GM23338 (cell line): ENCODE data around the gene ZNF649. TPM values are rescaled to one million over a fixed set of nuclear protein-coding genes. Genes with fewer than 3 reads are reported as not detected.

Source experiments
- ATAC-seq: fragments of 200-7000 bp; cut with Tn5 transposase; 3 replicates; pipeline ENCODE4 v1.9.1; 2020
- DNase-seq: peaks from one replicate; pipeline ENCODE4 v3.0.0-alpha.2; 2015; ENCODE audit warnings: low spot score
- H2AFZ ChIP-seq: fragments of 200-600 bp; sonication (generic); 2 replicates; pipeline ENCODE4 v1.8.0; 2016; ENCODE audit warnings: antibody characterized with exemption, mild to moderate bottlenecking, moderate library complexity
- H3F3A ChIP-seq: fragments of 200-600 bp; sonication (generic); replicated peaks from 2 replicates; pipeline ENCODE4 v1.8.0; 2017; ENCODE audit warnings: antibody characterized with exemption, mixed run types, low read depth
- H3K27ac ChIP-seq: fragments of 200-600 bp; sonication (generic); 2 replicates; pipeline ENCODE4 v1.6.1; 2016; ENCODE audit warnings: low read depth
- H3K27me3 ChIP-seq: fragments of 200-600 bp; sonication (generic); 2 replicates; pipeline ENCODE4 v1.8.0; 2016; ENCODE audit warnings: mild to moderate bottlenecking, mixed run types, moderate library complexity; ENCODE audit not compliant: insufficient read depth
- H3K36me3 ChIP-seq: fragments of 200-600 bp; sonication (generic); 2 replicates; pipeline ENCODE4 v1.8.0; 2016; ENCODE audit warnings: mild to moderate bottlenecking; ENCODE audit not compliant: insufficient read depth
- H3K4me1 ChIP-seq: fragments of 200-600 bp; sonication (generic); 2 replicates; pipeline ENCODE4 v1.8.0; 2016; ENCODE audit warnings: mild to moderate bottlenecking, moderate library complexity; ENCODE audit not compliant: insufficient read depth
- H3K4me2 ChIP-seq: fragments of 200-600 bp; sonication (generic); 2 replicates; pipeline ENCODE4 v1.7.1; 2017; ENCODE audit warnings: mixed run types
- H3K4me3 ChIP-seq: fragments of 200-600 bp; sonication (generic); 2 replicates; pipeline ENCODE4 v1.6.1; 2016; ENCODE audit warnings: mixed run types
- H3K79me2 ChIP-seq: fragments of 200-600 bp; sonication (generic); replicated peaks from 2 replicates; pipeline ENCODE4 v1.8.0; 2017; ENCODE audit warnings: mild to moderate bottlenecking; ENCODE audit not compliant: insufficient read depth
- H3K9me2 ChIP-seq: fragments of 200-600 bp; sonication (generic); 2 replicates; pipeline ENCODE4 v1.8.0; 2017; ENCODE audit not compliant: insufficient read depth
- H4K20me1 ChIP-seq: fragments of 200-600 bp; sonication (generic); replicated peaks from 2 replicates; pipeline ENCODE4 v1.8.0; 2017; ENCODE audit warnings: mild to moderate bottlenecking; ENCODE audit not compliant: insufficient read depth
- H3K27ac Mint-ChIP-seq: 2 replicates; pipeline ENCODE4 v1.8.0; 2020; ENCODE audit warnings: inconsistent platforms, mild to moderate bottlenecking, moderate library complexity, mixed read lengths
- H3K27me3 Mint-ChIP-seq: 3 replicates; pipeline ENCODE4 v1.8.0; 2022; ENCODE audit warnings: low read depth, mild to moderate bottlenecking, moderate library complexity, mixed read lengths, inconsistent platforms; ENCODE audit not compliant: insufficient read depth, poor library complexity
- H3K36me3 Mint-ChIP-seq: 3 replicates; pipeline ENCODE4 v1.8.0; 2021; ENCODE audit warnings: low read depth, mild to moderate bottlenecking, inconsistent platforms, moderate library complexity, mixed read lengths
- H3K4me1 Mint-ChIP-seq: 3 replicates; pipeline ENCODE4 v1.8.0; 2020; ENCODE audit warnings: mild to moderate bottlenecking, inconsistent platforms, mixed read lengths
- H3K4me3 Mint-ChIP-seq: 3 replicates; pipeline ENCODE4 v1.8.0; 2021; ENCODE audit warnings: moderate library complexity, mild to moderate bottlenecking, inconsistent platforms, mixed read lengths
- H3K9me3 Mint-ChIP-seq: 3 replicates; pipeline ENCODE4 v1.8.0; 2020; ENCODE audit warnings: moderate library complexity, mild to moderate bottlenecking, inconsistent platforms, mixed read lengths
- CREB1 ChIP-seq: fragments of 250-450 bp; sonication (Bioruptor Pico); IDR thresholded peaks from 2 replicates; pipeline ENCODE4 v1.5.0; 2020; ENCODE audit warnings: low read depth, mild to moderate bottlenecking, moderate library complexity
- ETS1 ChIP-seq: IDR thresholded peaks from 2 replicates; pipeline ENCODE4 v1.6.1; 2016; ENCODE audit warnings: antibody characterized with exemption
- EZH2phosphoT487 ChIP-seq: fragments of 200-600 bp; sonication (generic); IDR thresholded peaks from one replicate; pipeline ENCODE4 v1.8.1; 2018; ENCODE audit warnings: antibody characterized with exemption; ENCODE audit not compliant: unreplicated experiment
- JUNB ChIP-seq: IDR thresholded peaks from one replicate; pipeline ENCODE4 v1.6.1; 2016; ENCODE audit warnings: antibody characterized with exemption; ENCODE audit not compliant: unreplicated experiment
- NANOG ChIP-seq: IDR thresholded peaks from 2 replicates; pipeline ENCODE4 v1.6.1; 2016; ENCODE audit warnings: antibody characterized with exemption, borderline replicate concordance
- POLR2AphosphoS5 ChIP-seq: IDR thresholded peaks from 2 replicates; pipeline ENCODE4 v1.6.1; 2016; ENCODE audit warnings: antibody characterized with exemption, low read depth
- REST ChIP-seq: IDR thresholded peaks from one replicate; pipeline ENCODE4 v1.6.1; 2018; ENCODE audit warnings: antibody characterized with exemption; ENCODE audit not compliant: unreplicated experiment
- STAT1 ChIP-seq: IDR thresholded peaks from one replicate; pipeline ENCODE4 v1.6.1; 2016; ENCODE audit warnings: antibody characterized with exemption; ENCODE audit not compliant: unreplicated experiment
- ZNF114 ChIP-seq: fragments of 250-450 bp; sonication (Bioruptor Pico); IDR thresholded peaks from 2 replicates; pipeline ENCODE4 v1.5.0; 2020; ENCODE audit warnings: mild to moderate bottlenecking, moderate library complexity
- ZNF331 ChIP-seq: fragments of 250-450 bp; sonication (Bioruptor Pico); IDR thresholded peaks from 2 replicates; pipeline ENCODE4 v1.5.0; 2020; ENCODE audit warnings: low read depth, mild to moderate bottlenecking, moderate library complexity
- polyA plus RNA-seq: library from polyadenylated mRNA; unstranded; fragments of >200 nt; fragmentation: Nextera tagmentation; extraction: Ambion mirVana; gene quantifications from 2 replicates; pipeline ENCODE4 v1.2.1, GENCODE V29; 2016
- total RNA-seq: library from RNA; depleted of rRNA; stranded (reverse); fragments of >200 nt; shearing (Covaris generic); gene quantifications from 2 replicates; pipeline ENCODE4 v1.2.3, GENCODE V29; 2014

ZNF649 gene
- total and polyA plus RNA-seq, 2 experiments from 2014 or later, result 40.6 to 68.9 TPM

DNA sequence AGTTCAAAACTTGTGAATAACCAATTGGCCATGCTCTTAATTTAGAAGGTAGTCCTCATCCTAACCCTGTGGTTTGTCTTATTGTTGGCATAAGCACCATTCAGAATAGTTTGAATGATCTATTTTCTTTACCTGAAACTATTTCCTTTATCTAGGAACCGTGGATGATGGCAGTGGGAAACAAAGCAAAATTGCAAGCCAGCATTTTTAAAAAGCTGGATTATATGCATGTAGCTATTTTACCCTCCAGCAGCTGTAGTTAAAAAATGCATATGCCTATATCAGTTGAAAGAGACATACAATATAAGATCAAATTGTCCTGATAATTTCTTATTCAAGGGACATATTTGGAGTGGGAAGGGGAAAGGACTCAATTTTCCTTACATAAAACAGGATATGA is 41.8 kb upstream of the ZNF649 start:
- Mint-ChIP-seq H3K27ac (no peak overlapping the region), H3K9me3 (peaks cover 98% of the 10 kb centered on the region), H3K4me3 (no peak overlapping the region), H3K36me3 (peaks cover 97% of the 10 kb centered on the region), H3K4me1 (no peaks in the 10 kb centered on the region), H3K27me3 (peaks cover 6% of the 10 kb centered on the region)
- Histone ChIP-seq H3K79me2 (no peaks in the 10 kb centered on the region; the same call in 1 of the 2 replicates), H3K9me2 (0 out of 2 replicates have a peak, but pooled peaks cover 4% of the 10 kb centered on the region), H3K4me3 (no peak overlapping the region), H3K4me1 (no peaks in the 10 kb centered on the region), H3K27ac (no peak overlapping the region), H2AFZ (no peak overlapping the region), H3F3A (0 out of 2 replicates have a peak, but pooled peaks cover 3% of the 10 kb centered on the region), H4K20me1 (no peaks in the 10 kb centered on the region), H3K36me3 (peaks cover 60% of the 10 kb centered on the region), H3K27me3 (0 out of 2 replicates have a peak, but pooled peaks cover 4% of the 10 kb centered on the region), H3K4me2 (no peak overlapping the region)
- ATAC-seq (no peak), DNase-seq (no peak)
- no peak for TF ChIP-seq ZNF114

DNA sequence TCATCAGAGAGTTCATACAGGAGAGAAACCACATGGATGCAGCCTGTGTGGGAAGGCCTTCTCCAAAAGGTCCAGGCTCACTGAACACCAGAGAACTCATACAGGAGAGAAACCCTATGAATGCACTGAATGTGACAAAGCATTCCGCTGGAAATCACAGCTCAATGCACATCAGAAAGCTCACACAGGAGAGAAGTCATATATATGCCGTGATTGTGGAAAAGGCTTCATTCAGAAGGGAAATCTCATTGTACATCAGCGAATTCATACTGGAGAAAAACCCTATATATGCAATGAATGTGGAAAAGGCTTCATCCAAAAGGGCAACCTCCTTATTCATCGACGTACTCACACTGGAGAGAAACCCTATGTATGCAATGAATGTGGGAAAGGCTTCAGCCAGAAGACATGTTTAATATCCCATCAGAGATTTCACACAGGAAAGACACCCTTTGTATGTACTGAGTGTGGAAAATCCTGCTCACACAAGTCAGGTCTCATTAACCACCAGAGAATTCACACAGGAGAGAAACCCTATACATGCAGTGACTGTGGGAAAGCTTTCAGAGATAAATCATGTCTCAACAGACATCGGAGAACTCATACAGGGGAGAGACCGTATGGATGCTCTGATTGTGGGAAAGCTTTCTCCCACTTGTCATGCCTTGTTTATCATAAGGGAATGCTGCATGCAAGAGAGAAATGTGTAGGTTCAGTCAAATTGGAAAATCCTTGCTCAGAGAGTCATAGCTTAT is 40.2 kb upstream of the ZNF649 start:
- Histone ChIP-seq H2AFZ (no peak overlapping the region), H3K36me3 (peaks cover 70% of the 10 kb centered on the region), H3K9me2 (0 out of 2 replicates have a peak, but pooled peaks cover 6% of the 10 kb centered on the region), H3K4me3 (peak overlapping the region; percentile 26), H3K4me1 (no peaks in the 10 kb centered on the region), H3K27me3 (0 out of 2 replicates have a peak, but pooled peaks cover 4% of the 10 kb centered on the region), H4K20me1 (no peaks in the 10 kb centered on the region), H3F3A (0 out of 2 replicates have a peak, but pooled peaks cover 3% of the 10 kb centered on the region), H3K4me2 (no peak overlapping the region), H3K79me2 (no peaks in the 10 kb centered on the region; the same call in 1 of the 2 replicates), H3K27ac (no peak overlapping the region)
- Mint-ChIP-seq H3K9me3 (peaks cover 98% of the 10 kb centered on the region), H3K4me1 (no peaks in the 10 kb centered on the region), H3K27me3 (peaks cover 8% of the 10 kb centered on the region), H3K27ac (no peak overlapping the region), H3K36me3 (peaks cover 98% of the 10 kb centered on the region), H3K4me3 (no peak overlapping the region)
- DNase-seq (peak; percentile 24), ATAC-seq (no peak)
- TF ChIP-seq ZNF331, result no peak
- no peak for TF ChIP-seq ETS1
- TF ChIP-seq CREB1 (CRISPR knock-in tag), result no peak
- no peak for TF ChIP-seq EZH2phosphoT487
- no peak for TF ChIP-seq POLR2AphosphoS5
- TF ChIP-seq NANOG, result no peak
- TF ChIP-seq ZNF114, result no peak
- TF ChIP-seq STAT1, result no peak
- no peak for TF ChIP-seq JUNB
- no peak for TF ChIP-seq REST
